Measurements from ENCODE around the gene GPS1. TPM values are rescaled to one million over a fixed set of nuclear protein-coding genes. Genes with fewer than 3 reads are reported as not detected.
A peak's percentile ranks its signal among the peaks of the same experiment; 100 is the strongest.

Gene GPS1
- total RNA-seq, 1 donor = 85.5 TPM

DNA sequence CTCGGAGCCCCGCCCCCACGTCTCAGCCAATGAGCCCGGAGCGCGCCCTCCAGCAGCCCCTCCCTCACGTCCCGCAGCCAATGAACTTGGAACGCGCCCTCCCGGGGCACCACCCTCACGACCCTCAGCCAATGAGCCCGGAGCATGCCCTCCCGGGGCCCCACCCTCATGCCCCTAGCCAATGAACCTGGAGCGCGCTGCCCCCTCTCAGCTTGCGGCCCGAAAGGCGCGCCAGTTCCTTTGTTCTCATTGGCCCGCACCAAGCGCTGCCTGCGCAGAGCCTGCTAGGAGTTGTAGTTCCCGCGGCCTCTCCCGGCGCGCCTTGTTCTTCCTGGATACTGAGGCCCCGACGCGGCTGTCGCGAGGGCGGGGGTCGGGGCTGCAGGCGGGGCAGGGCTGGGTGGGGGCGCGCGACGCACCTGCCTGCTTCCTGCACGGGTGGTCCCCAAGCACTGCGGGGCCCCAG is 28.7 kb upstream of the GPS1 start, which contains the start of gene LRRC45:
TSS of gene LRRC45 (plus strand) at position 325 of the 466 bp plus-strand sequence. CDS start 339 bp downstream, outside the sequence.
- DNase-seq (ENCODE audit: low read depth) = peak; percentile 99
- H3K4me3 ChIP-seq (ENCODE audit: low read depth, low read length) = peak within 1 kb of the TSS; percentile 86
- TF ChIP-seq CTCF (IDR thresholded peaks at IDR 0.05; ENCODE audit: insufficient read depth, low read length) = no peak

DNA sequence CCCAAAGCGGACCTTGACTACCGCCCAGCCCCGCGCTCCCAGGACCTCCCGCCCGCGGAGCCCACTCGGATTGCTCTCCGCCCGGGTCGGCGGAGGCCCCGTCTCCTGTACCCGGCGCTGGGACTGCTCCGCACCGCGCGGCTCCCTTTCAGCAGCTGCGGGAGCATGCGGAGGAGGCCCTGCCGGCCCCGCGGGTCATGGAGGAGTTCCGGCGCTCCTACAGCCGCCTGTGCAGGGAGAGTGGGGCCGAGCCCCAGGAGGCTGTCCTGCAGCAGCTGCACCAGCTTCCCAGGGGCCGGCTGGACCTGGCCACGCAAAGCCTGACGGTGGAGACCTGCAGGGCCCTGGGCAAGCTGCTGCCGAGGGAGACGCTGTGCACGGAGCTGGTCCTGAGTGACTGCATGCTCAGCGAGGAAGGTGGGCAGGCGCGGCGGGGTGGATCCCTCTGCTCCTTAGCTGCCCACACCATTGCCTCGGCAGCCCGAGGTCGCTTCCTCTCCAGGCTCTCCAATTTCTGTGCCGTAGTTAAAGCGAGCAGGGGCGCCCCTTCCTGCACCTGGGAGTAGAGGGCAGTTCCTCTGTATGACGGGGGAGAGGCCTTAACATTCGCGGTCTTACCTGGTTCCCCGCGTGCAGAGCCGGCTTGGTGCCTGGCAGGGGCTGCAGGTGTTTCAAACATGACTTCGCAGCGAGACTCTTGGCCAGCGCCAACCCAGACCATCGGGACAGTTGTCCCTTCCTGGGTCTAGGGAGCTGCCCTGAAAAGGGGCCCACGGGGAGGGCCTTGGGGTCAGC is 28.1 kb upstream of the GPS1 start:
- no peak for DNase-seq (ENCODE audit: low read depth)

GRCh38 chr17:82024859-82025258 is 26.8 kb upstream of the GPS1 start:
- no peak for TF ChIP-seq CTCF (IDR thresholded peaks at IDR 0.05; ENCODE audit: insufficient read depth, low read length)
- no peak for DNase-seq (ENCODE audit: low read depth)
- no peak overlapping the region for H3K4me3 ChIP-seq (ENCODE audit: low read depth, low read length)

More for the DNA sequence above, 28.1 kb upstream of the GPS1 start:
- TF ChIP-seq CTCF (IDR thresholded peaks at IDR 0.05; ENCODE audit: insufficient read depth, low read length) = no peak
- peak overlapping the region; percentile 74 for H3K4me3 ChIP-seq (ENCODE audit: low read depth, low read length)

DNA sequence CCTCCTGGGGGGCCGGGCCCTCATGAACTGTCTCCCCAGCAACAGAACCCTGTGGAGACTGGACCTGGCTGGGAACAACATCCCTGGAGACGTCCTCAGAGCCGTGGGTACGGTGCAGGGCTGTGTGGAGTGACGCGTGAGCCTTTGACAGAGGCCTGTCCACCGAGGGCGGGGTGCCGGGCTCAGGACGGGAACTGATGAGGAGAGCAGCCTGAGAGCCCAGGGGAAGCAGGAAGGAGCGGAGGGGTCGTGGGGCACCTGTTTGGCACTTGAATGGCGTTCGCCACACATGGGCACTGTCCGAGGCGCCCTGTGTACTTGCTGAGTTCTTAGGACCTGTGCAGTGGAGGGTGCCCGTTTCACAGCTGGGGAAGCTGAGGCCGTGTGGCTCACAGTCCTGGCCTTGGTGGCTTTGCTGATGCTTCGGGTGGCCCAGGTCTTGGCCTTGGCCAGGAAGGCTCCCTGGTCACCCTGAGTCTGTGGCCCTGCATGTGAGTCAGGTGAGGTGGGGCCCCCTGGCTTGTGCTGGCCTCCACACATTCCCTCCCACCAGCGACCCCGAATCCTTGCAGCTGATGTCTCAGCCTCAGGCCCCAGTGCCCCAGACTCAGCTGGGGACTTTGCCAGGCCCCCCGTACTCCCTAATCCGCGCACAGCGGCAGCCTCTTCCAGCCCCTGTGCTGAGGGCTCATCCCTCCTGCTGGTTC is 26.1 kb upstream of the GPS1 start:
- DNase-seq (ENCODE audit: low read depth) = no peak
- H3K4me3 ChIP-seq (ENCODE audit: low read depth, low read length) = no peak overlapping the region
- TF ChIP-seq CTCF (IDR thresholded peaks at IDR 0.05; ENCODE audit: insufficient read depth, low read length) = no peak

GRCh38 chr17:82028246-82028645 is 23.5 kb upstream of the GPS1 start:
- TF ChIP-seq CTCF (IDR thresholded peaks at IDR 0.05; ENCODE audit: insufficient read depth, low read length) = no peak
- no peak for DNase-seq (ENCODE audit: low read depth)
- H3K4me3 ChIP-seq (ENCODE audit: low read depth, low read length) = no peak overlapping the region

- H3K4me3 ChIP-seq (ENCODE audit: low read depth, low read length) = no peak overlapping the region
- TF ChIP-seq CTCF (IDR thresholded peaks at IDR 0.05; ENCODE audit: insufficient read depth, low read length) = no peak
- DNase-seq (ENCODE audit: low read depth) = no peak
Measured at GRCh38 chr17:82028966-82029365, 22.7 kb upstream of the GPS1 start.
